NCI-H226 (cell line): ENCODE data around the gene GPN2.

Experiments
- DNase-seq: peaks from one replicate; pipeline ENCODE4 v3.0.0-alpha.2; 2015

The GPN2 gene

GRCh38 chr1:26831059-26831458 is 59.0 kb downstream of the GPN2 start:
- no peak for DNase-seq

DNA sequence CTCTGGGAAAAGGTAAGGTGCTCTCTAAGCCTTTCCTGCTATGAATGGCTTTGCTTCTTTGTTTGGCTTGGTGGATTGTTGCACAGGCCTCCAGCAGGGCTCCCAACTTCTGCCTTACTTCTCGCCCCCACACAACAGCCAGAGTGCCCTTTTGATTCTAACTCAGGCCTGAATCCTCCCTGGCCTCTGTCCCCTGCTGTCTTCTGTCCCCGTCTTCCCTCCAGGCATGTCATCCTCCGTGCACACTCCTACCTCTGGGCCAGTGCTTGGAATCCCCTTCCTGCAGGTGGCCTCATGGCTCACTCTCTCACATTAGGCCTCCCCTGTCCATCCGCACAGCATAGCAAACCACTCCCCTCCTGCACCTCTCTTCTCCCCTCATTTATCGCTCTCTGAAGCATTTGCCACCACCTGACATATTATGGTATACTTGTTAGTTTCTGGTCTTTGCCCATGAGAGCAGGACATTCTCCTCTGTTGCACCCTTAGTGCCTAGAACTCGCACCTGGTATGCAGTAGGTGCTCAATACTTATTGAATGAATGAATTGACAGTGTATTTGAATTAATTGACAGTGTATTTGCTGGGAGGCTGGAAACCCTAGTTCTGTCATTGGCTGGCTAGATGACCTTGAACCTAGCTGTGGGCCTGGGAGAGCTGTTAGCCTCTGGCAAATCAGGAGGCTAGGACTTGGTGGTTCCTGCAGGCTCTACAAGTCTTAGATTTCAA is 60.7 kb downstream of the GPN2 start:
- no peak for DNase-seq

- no peak for DNase-seq
Observed at GRCh38 chr1:26828411-26828991, 61.6 kb downstream of the GPN2 start.

GRCh38 chr1:26827663-26828062 is 62.4 kb downstream of the GPN2 start:
- no peak for DNase-seq

GRCh38 chr1:26827106-26827604 is 62.9 kb downstream of the GPN2 start:
- DNase-seq: no peak

DNA sequence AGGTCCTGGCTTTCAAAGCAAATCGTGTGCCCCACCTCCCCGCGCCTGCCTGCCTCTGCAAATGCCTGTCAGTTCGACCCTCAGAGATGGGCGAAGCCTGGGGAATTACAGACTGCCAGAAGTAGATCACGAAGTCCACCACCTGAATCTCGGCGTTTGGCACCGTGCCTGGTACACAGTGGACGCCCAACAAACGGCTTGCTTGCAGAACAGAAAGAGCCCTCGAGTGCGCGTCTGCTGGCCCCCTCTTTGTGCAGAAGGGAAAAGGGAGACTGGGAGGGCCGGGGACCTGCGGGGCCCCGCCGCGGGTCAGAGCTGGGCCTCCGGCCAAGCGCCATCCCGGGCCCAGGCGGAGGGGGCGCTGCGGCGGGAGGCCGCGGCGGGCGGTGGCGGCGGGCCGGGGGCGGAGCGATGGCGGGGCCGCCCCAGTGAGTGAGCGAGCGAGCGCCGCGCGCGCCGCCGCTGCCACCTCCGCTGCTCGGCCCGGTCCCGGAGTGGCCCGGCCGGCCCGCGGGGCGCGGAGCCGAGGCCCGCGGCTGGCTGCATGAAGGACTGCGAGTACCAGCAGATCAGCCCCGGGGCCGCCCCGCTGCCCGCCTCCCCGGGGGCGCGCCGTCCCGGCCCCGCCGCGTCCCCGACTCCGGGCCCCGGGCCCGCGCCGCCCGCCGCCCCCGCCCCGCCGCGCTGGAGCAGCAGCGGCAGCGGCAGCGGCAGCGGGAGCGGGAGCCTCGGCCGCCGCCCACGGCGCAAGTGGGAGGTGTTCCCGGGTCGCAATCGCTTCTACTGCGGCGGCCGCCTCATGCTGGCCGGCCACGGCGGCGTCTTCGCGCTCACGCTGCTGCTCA is 63.6 kb downstream of the GPN2 start, which contains the start of gene ZDHHC18:
Gene ZDHHC18 (plus strand): TSS at position 428 of the 845 bp plus-strand sequence. CDS start 117 bp downstream, at position 545.
- DNase-seq: peak; percentile 18
